HL-60 (cell line): ENCODE measurements around the gene COX6B2.

ENCODE experiments used
- GABPA ChIP-seq: IDR thresholded peaks from 2 replicates; pipeline ENCODE4 v1.6.1; 2012; ENCODE audit warnings: low read depth
- TF ChIP-seq, protein P1 (sequence below): IDR thresholded peaks from one replicate; pipeline ENCODE4 v1.5.1; 2011; ENCODE audit warnings: low read length, control low read depth, inconsistent platforms; ENCODE audit not compliant: insufficient read depth

DNA sequence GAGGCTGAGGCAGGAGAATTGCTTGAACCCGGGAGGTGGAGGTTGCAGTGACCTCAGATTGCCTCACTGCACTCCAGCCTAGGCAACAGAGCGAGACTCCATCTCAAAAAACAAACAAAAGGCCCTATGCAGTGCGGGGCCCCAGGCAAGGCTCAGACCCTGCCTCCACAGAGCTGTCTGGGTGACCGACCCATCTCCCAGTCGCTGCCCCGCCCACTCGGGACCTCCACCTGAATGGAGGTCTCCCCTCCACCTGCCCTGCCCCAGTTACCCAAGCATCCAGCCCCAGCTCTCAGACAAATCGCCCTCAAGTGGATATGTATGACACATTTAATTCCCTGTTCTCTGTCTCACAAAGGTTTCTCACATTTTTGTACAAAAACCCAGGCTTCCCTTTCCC is 10.7 kb upstream of the COX6B2 start:
- TF ChIP-seq, protein P1, sequence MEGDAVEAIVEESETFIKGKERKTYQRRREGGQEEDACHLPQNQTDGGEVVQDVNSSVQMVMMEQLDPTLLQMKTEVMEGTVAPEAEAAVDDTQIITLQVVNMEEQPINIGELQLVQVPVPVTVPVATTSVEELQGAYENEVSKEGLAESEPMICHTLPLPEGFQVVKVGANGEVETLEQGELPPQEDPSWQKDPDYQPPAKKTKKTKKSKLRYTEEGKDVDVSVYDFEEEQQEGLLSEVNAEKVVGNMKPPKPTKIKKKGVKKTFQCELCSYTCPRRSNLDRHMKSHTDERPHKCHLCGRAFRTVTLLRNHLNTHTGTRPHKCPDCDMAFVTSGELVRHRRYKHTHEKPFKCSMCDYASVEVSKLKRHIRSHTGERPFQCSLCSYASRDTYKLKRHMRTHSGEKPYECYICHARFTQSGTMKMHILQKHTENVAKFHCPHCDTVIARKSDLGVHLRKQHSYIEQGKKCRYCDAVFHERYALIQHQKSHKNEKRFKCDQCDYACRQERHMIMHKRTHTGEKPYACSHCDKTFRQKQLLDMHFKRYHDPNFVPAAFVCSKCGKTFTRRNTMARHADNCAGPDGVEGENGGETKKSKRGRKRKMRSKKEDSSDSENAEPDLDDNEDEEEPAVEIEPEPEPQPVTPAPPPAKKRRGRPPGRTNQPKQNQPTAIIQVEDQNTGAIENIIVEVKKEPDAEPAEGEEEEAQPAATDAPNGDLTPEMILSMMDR = no peak
- TF ChIP-seq GABPA = no peak
